GM12878 (cell line): ENCODE results near the gene SERPING1. TPM values are rescaled to one million over a fixed set of nuclear protein-coding genes. Genes with fewer than 3 reads are reported as not detected.

Experiments used
- ATAC-seq: fragments of 200-7000 bp; cut with Tn5 transposase; 3 replicates; pipeline ENCODE4 v1.9.1; 2020; ENCODE audit warnings: mild to moderate bottlenecking, moderate library complexity
- BruUV-seq: library from RNA; stranded (reverse); fragments of 400-500 nt; replicated peaks from 2 replicates; lab custom pipeline; 2021; lab: Mats Ljungman, UMichigan
- CTCF ChIA-PET: fragments of 300-600 bp; sonication (Branson Sonifier 250); formaldehyde crosslinking; extraction: SDS; loops from one replicate; lab custom pipeline; 2021; ENCODE audit warnings: inconsistent platforms; lab: Yijun Ruan, JAX
- POLR2A ChIA-PET: fragments of 350-600 bp; formaldehyde crosslinking; extraction: SDS; loops from one replicate; lab custom pipeline; 2021; ENCODE audit warnings: inconsistent platforms; lab: Charles Lee
- RAD21 ChIA-PET: fragments of 300-600 bp; sonication (Branson Sonifier 250); formaldehyde crosslinking; loops from one replicate; lab custom pipeline; 2023; ENCODE audit warnings: antibody characterized with exemption; ENCODE audit not compliant: unreplicated experiment; lab: Charles Lee
- SMC1A ChIA-PET: fragments of 300-600 bp; sonication (Branson Sonifier 250); formaldehyde crosslinking; loops from one replicate; lab custom pipeline; 2023; ENCODE audit not compliant: unreplicated experiment, uncharacterized antibody; lab: Charles Lee
- DNase-seq: peaks from one replicate; pipeline ENCODE4 v3.0.0-alpha.2; 2011; ENCODE audit warnings: low read depth, low spot score
- FAIRE-seq: peaks from 3 replicates; lab custom pipeline; 2011; peaks lifted over from hg19 to GRCh38; lab: Jason Lieb, UNC
- H2AFZ ChIP-seq: 2 replicates; pipeline ENCODE4 v1.6.0; 2011; ENCODE audit warnings: low read depth, low read length, control low read depth; ENCODE audit not compliant: control insufficient read depth
- H3K27ac ChIP-seq: 2 replicates; pipeline ENCODE4 v1.5.1; 2011; ENCODE audit warnings: control low read depth; ENCODE audit not compliant: control insufficient read depth, insufficient read depth
- H3K27me3 ChIP-seq, 2 experiments: replicated peaks in 1 of 2; 2 replicates each; pipeline versions ENCODE4 v1.6.0 to v1.6.1; 2011; ENCODE audit warnings: low read length in 1 of 2; ENCODE audit not compliant: control insufficient read depth in 2 of 2, insufficient read depth in 2 of 2
- H3K36me3 ChIP-seq, 2 experiments: 2 replicates each; pipeline ENCODE4 v1.5.1; 2011; ENCODE audit warnings: low read length in 1 of 2; ENCODE audit not compliant: control insufficient read depth in 2 of 2, insufficient read depth in 2 of 2
- H3K4me1 ChIP-seq: 2 replicates; pipeline ENCODE4 v1.6.1; 2011; ENCODE audit warnings: mild to moderate bottlenecking, low read length, moderate library complexity, mixed read lengths; ENCODE audit not compliant: control insufficient read depth, insufficient read depth
- H3K4me2 ChIP-seq: 2 replicates; pipeline ENCODE4 v1.6.0; 2011; ENCODE audit warnings: control low read depth; ENCODE audit not compliant: control insufficient read depth, insufficient read depth
- H3K4me3 ChIP-seq: fragments of 200-600 bp; sonication (generic); 2 replicates; pipeline ENCODE4 v1.5.1; 2016
- H3K79me2 ChIP-seq: 2 replicates; pipeline ENCODE4 v1.6.0; 2011; ENCODE audit warnings: low read length; ENCODE audit not compliant: control insufficient read depth, insufficient read depth
- H3K9ac ChIP-seq: 2 replicates; pipeline ENCODE4 v1.8.0; 2011; ENCODE audit warnings: low read length, control low read depth, mixed read lengths; ENCODE audit not compliant: control insufficient read depth, insufficient read depth
- H3K9me3 ChIP-seq: replicated peaks from 3 replicates; pipeline ENCODE4 v1.5.1; 2011; ENCODE audit warnings: mild to moderate bottlenecking, low read length; ENCODE audit not compliant: control insufficient read depth, insufficient read depth
- H4K20me1 ChIP-seq: 2 replicates; pipeline ENCODE4 v1.6.0; 2011; ENCODE audit not compliant: control insufficient read depth, insufficient read depth
- ATF3 ChIP-seq: IDR thresholded peaks from 2 replicates; pipeline ENCODE4 v1.6.1; 2011; ENCODE audit warnings: low read depth, mild to moderate bottlenecking, low read length, moderate library complexity, borderline replicate concordance; ENCODE audit errors: extremely low read depth
- BRCA1 ChIP-seq: IDR thresholded peaks from 2 replicates; pipeline ENCODE4 v1.6.1; 2011; ENCODE audit warnings: low read depth, low read length, improper control_type of control experiment
- CUX1 ChIP-seq: IDR thresholded peaks from 2 replicates; pipeline ENCODE4 v1.6.1; 2012; ENCODE audit warnings: improper control_type of control experiment, low read depth, low read length; ENCODE audit not compliant: insufficient replicate concordance
- E2F4 ChIP-seq: IDR thresholded peaks from 2 replicates; pipeline ENCODE4 v1.6.1; 2012; ENCODE audit warnings: low read depth, low read length, improper control_type of control experiment
- EGR1 ChIP-seq, 2 experiments: IDR thresholded peaks; 1 replicate in 1 of 2; 2 replicates in 1 of 2; pipeline ENCODE4 v1.6.1; 2011 to 2012; ENCODE audit warnings: low read depth in 2 of 2, low read length in 2 of 2, borderline replicate concordance in 1 of 2, mild to moderate bottlenecking in 1 of 2, moderate library complexity in 1 of 2
- GABPA ChIP-seq: IDR thresholded peaks from 2 replicates; pipeline ENCODE4 v1.6.1; 2014; ENCODE audit warnings: antibody characterized with exemption, low read depth, mild to moderate bottlenecking, inconsistent platforms
- IKZF1 ChIP-seq: fragments of 450-650 bp; conservative IDR thresholded peaks from 2 replicates; pipeline ENCODE4 v1.6.1; 2017; ENCODE audit warnings: antibody characterized with exemption, mild to moderate bottlenecking
- MTA2 ChIP-seq: fragments of 450-650 bp; IDR thresholded peaks from 2 replicates; pipeline ENCODE4 v1.6.1; 2016; ENCODE audit warnings: low read depth, mild to moderate bottlenecking, moderate library complexity
- RCOR1 ChIP-seq: conservative IDR thresholded peaks from 2 replicates; pipeline ENCODE4 v1.6.1; 2012; ENCODE audit warnings: low read depth, low read length, improper control_type of control experiment
- TCF7 ChIP-seq: IDR thresholded peaks from 2 replicates; pipeline ENCODE4 v1.6.1; 2014; ENCODE audit warnings: antibody characterized with exemption, borderline replicate concordance
- USF1 ChIP-seq: IDR thresholded peaks from 2 replicates; pipeline ENCODE4 v1.6.1; 2011; ENCODE audit warnings: borderline replicate concordance, low read depth, mild to moderate bottlenecking, moderate library complexity, mixed read lengths, low read length; ENCODE audit not compliant: insufficient read depth; ENCODE audit errors: extremely low read length
- YBX1 ChIP-seq: fragments of 450-650 bp; IDR thresholded peaks from 2 replicates; pipeline ENCODE4 v1.6.1; 2016; ENCODE audit warnings: antibody characterized with exemption
- WGBS: methylation state at CpG from one replicate; pipeline ENCODE4 v1.1.6; 2016; ENCODE audit warnings: low lambda C conversion rate; ENCODE audit not compliant: insufficient replicate concordance, insufficient coverage; ENCODE audit errors: missing lambda C conversion rate; 5-methylcytosine and 5-hydroxymethylcytosine counted together
- in situ Hi-C: fragments of 300-500 bp; cut with MboI; formaldehyde crosslinking; loops from 9 replicates; pipeline ENCODE4 v1.14.3; 2018; ENCODE audit warnings: mixed read lengths
- intact Hi-C: fragments of 100-400 bp; cut with micrococcal nuclease; formaldehyde crosslinking; loops from one replicate; pipeline ENCODE4 v1.14.2; 2022; ENCODE audit not compliant: unreplicated experiment
- polyA plus RNA-seq, 11 experiments: library from polyadenylated mRNA; depleted of rRNA in 4 of 11; unstranded in 6 of 11; stranded (reverse) in 5 of 11; fragments of >200 nt; fragmentation: Nextera tagmentation in 4 of 11; fragmentation: Illumina TruSeq in 1 of 11; extraction: Ambion mirVana in 4 of 11; extraction: Trizol in 1 of 11; gene quantifications; 1 replicate in 1 of 11; 2 replicates in 10 of 11; pipeline versions ENCODE4 v1.2.1 to v1.2.3, GENCODE V29; 2011 to 2016; ENCODE audit warnings: inconsistent platforms in 2 of 11, missing spikeins in 2 of 11, low read depth in 1 of 11
- total RNA-seq, 4 experiments: library from RNA; depleted of rRNA in 3 of 4; stranded (reverse); fragments of >200 nt in 3 of 4; fragmentation: Illumina TruSeq in 1 of 4; extraction: Trizol in 1 of 4; gene quantifications; 2 replicates each; pipeline versions ENCODE4 v1.2.1 to v1.2.3, GENCODE V29; 2013 to 2021

The SERPING1 gene
- total and polyA plus RNA-seq, 10 of the 15 experiments (the other 5 are each of a cell fraction or from before 2014, with no cell fraction given) = 0.24 to 1.4 TPM; not detected in 8

- Histone ChIP-seq H2AFZ (no peak overlapping the region), H3K27ac (no peak overlapping the region), H3K4me1 (no peaks in the 10 kb centered on the region), H3K4me2 (no peak overlapping the region), H3K36me3 (no peaks in the 10 kb centered on the region), H3K9me3 (no peaks in the 10 kb centered on the region), H4K20me1 (no peaks in the 10 kb centered on the region), H3K79me2 (no peaks in the 10 kb centered on the region), H3K27me3 (no peaks in the 10 kb centered on the region), H3K9ac (no peak overlapping the region), H3K4me3 (no peak overlapping the region)
- ChIA-PET CTCF (interaction anchor here (0.7 to 1.8 kb wide), 7 partner anchors 16 to 148 kb away, joined by 3 to 7 read pairs (median 5); no protein-coding TSS in a partner anchor), RAD21 (interaction anchor here (0.8 kb wide), 1 partner anchor 37 kb away, joined by 3 read pairs; no protein-coding TSS in a partner anchor), SMC1A (interaction anchor here (0.6 kb wide), 1 partner anchor 920 kb away, joined by 3 read pairs; no protein-coding TSS in a partner anchor), POLR2A (interaction anchor here (0.7 kb wide), 1 partner anchor 35 kb away, joined by 3 read pairs; no protein-coding TSS in a partner anchor)
- ATAC-seq (no peak), FAIRE-seq (no peak), DNase-seq (no peak)
- no TSS peak for BruUV-seq
- intact Hi-C loops = no loop called here
- WGBS = 76% methylated on average over 5 of the region's 5 CpGs
- in situ Hi-C loops = no loop called here
- TF ChIP-seq MTA2 = no peak
- no peak for TF ChIP-seq IKZF1
- no peak for TF ChIP-seq BRCA1
- TF ChIP-seq ATF3 = no peak
- TF ChIP-seq TCF7 = no peak
- TF ChIP-seq RCOR1 = no peak
- no peak for TF ChIP-seq CUX1
- no peak for TF ChIP-seq E2F4
- no peak for TF ChIP-seq EGR1 (IDR thresholded peaks at IDR 0.05; ENCODE audit: borderline replicate concordance in 1 of 2, low read depth in 2 of 2, low read length in 2 of 2)
- no peak for TF ChIP-seq GABPA
- TF ChIP-seq YBX1 = no peak
- TF ChIP-seq USF1 = no peak
Measured at GRCh38 chr11:57605028-57605420, 7.5 kb downstream of the SERPING1 start.
